ENCODE measurements around the gene REX1BD. TPM values are rescaled to one million over a fixed set of nuclear protein-coding genes. Genes with fewer than 3 reads are reported as not detected.

The REX1BD gene
- total and polyA plus RNA-seq, 2 of the 4 experiments (the other 2 are of a cell fraction) = 14.2 to 44.6 TPM

GRCh38 chr19:18577365-18577914 lies 11.2 kb upstream of the REX1BD start:
- Histone ChIP-seq H3K79me1 (ENCODE audit: low read depth in 1 of 2, low read length in 2 of 2) (peaks cover 16 to 35% of the 10 kb centered on the region in 2 experiments; a peak in 3 of 4 replicates), H4K20me1 (ENCODE audit: insufficient read depth, low read length) (peaks cover 49% of the 10 kb centered on the region), H2BK15ac (ENCODE audit: low read depth, low read length) (no peak overlapping the region), H2BK20ac (ENCODE audit: low read depth, low read length) (no peak overlapping the region), H3K4me1 (ENCODE audit: control insufficient read depth, insufficient read depth, low read length) (peaks cover 9% of the 10 kb centered on the region), H2BK5ac (ENCODE audit: low read depth, low read length, poor library complexity, severe bottlenecking) (no peak overlapping the region), H2AK5ac (ENCODE audit: low read depth, low read length) (no peak overlapping the region), H2BK120ac (ENCODE audit: low read depth, low read length) (no peak overlapping the region), H4K91ac (ENCODE audit: insufficient read depth, low read depth, low read length) (no peak overlapping the region), H3K56ac (ENCODE audit: extremely low read depth, insufficient read depth, low read length) (no peak overlapping the region), H4K8ac (ENCODE audit: low read depth in 2 of 2, low read length in 2 of 2) (no peak overlapping the region), H2AK9ac (replicated peaks; ENCODE audit: low read depth, low read length, poor library complexity) (no peak overlapping the region), H3K9me1 (ENCODE audit: insufficient read depth, low read length) (peaks cover 11% of the 10 kb centered on the region), H3K27ac (ENCODE audit: insufficient read depth, low read length) (no peak overlapping the region), H3K23ac (ENCODE audit: low read depth, low read length) (no peak overlapping the region), H3K36me3 (ENCODE audit: control insufficient read depth, insufficient read depth, low read length) (peaks cover 40% of the 10 kb centered on the region), H3K27me3 (ENCODE audit: control insufficient read depth, insufficient read depth, low read length) (no peaks in the 10 kb centered on the region), H3K18ac (ENCODE audit: low read depth, low read length) (no peak overlapping the region), H2AFZ (replicated peaks; ENCODE audit: low read length, poor library complexity) (no peak overlapping the region), H3K9me3 (ENCODE audit: control insufficient read depth, insufficient read depth, low read length) (no peaks in the 10 kb centered on the region), H3K14ac (replicated peaks; ENCODE audit: low read depth, low read length) (no peak overlapping the region), H3K4me3 (ENCODE audit: insufficient read depth, low read depth, low read length) (no peak overlapping the region), H3K4me2 (ENCODE audit: low read depth, low read length) (no peak overlapping the region), H4K5ac (ENCODE audit: low read depth, low read length) (no peak overlapping the region), H3K9ac (ENCODE audit: low read depth, low read length) (no peak overlapping the region), H3K4ac (ENCODE audit: low read depth, low read length) (no peak overlapping the region)
- ATAC-seq (ENCODE audit: low read depth) (no peak), DNase-seq (no peak)
- WGBS, 2 experiments (ENCODE audit: extremely low coverage in 2 of 2, insufficient read length in 1 of 2) = 88% methylated on average over 10 of the region's 21 CpGs; no CpG with 5 or more reads in 1 of the 2 experiments
- intact Hi-C loops (cut with micrococcal nuclease) = no loop called here
- POLR2A ChIA-PET (ENCODE audit: unreplicated experiment) = no interaction called here
- CTCF ChIA-PET = no interaction called here
- no TSS peak for BruUV-seq (replicated peaks)
- dilution Hi-C loops (cut with HindIII; ENCODE audit: low sequenced_read_pairs, unreplicated experiment) = no loop called here
- in situ Hi-C loops (cut with MboI; ENCODE audit: low sequenced_read_pairs) = loop anchor here (10.0 kb wide), 1 partner anchor 123 kb away; no protein-coding TSS in a partner anchor
- TF ChIP-seq POLR2A (IDR thresholded peaks at IDR 0.05; ENCODE audit: low read depth, low read length) (peak; percentile 15; the same call in 1 of the 2 replicates), MAZ (IDR thresholded peaks at IDR 0.05; ENCODE audit: borderline replicate concordance, low read depth, low read length) (no peak), RCOR1 (IDR thresholded peaks at IDR 0.05; ENCODE audit: insufficient replicate concordance, low read length) (no peak)

Measured in IMR-90 (cell line).